ENCODE data around the gene ITGA2B.
A peak's percentile ranks its signal among the peaks of the same experiment; 100 is the strongest.
"Not testable (repeated sequence)": the region's sequence is repeated elsewhere in the genome, so short reads cannot be mapped to it uniquely, and the experiment has no call there.

ITGA2B gene

GRCh38 chr17:44330263-44330662, 59.2 kb downstream of the ITGA2B start:
- not testable (repeated sequence) for DNase-seq (ENCODE audit: low read depth in 2 of 2)

GRCh38 chr17:44329516-44329915, 59.9 kb downstream of the ITGA2B start:
- not testable (repeated sequence) for DNase-seq (ENCODE audit: low read depth in 2 of 2)

GRCh38 chr17:44327715-44328449, 61.6 kb downstream of the ITGA2B start:
- DNase-seq (ENCODE audit: low read depth in 2 of 2), result no peak

- DNase-seq (ENCODE audit: low read depth in 2 of 2), result peak; percentile 83 to 88
Measured at GRCh38 chr17:44326861-44327444, 62.5 kb downstream of the ITGA2B start.

- DNase-seq (ENCODE audit: low read depth in 2 of 2), result peak; percentile 92 to 93
Measured at GRCh38 chr17:44324571-44325275, 64.7 kb downstream of the ITGA2B start, which contains the start of gene SLC25A39. SLC25A39 (minus strand) TSS chr17:44324823; CDS start chr17:44323562, 1,261 bp downstream.

- no peak for DNase-seq (ENCODE audit: low read depth in 2 of 2)
Measured at GRCh38 chr17:44324092-44324570, 65.3 kb downstream of the ITGA2B start.

GRCh38 chr17:44323359-44324091, 65.9 kb downstream of the ITGA2B start:
- no peak for DNase-seq (ENCODE audit: low read depth in 2 of 2)

GRCh38 chr17:44322236-44322895, 67.1 kb downstream of the ITGA2B start:
- DNase-seq (ENCODE audit: low read depth in 2 of 2), result no peak
